Type B pancreatic cell (in vitro differentiated cells): ENCODE measurements around the gene PRKCG. TPM values are rescaled to one million over a fixed set of nuclear protein-coding genes. Genes with fewer than 3 reads are reported as not detected.
A peak's percentile ranks its signal among the peaks of the same experiment; 100 is the strongest.

Experiments used
- DNase-seq: peaks from one replicate; pipeline ENCODE4 v3.0.0; 2021; ENCODE audit warnings: mixed read lengths; ENCODE audit not compliant: unreplicated experiment; ENCODE audit errors: extremely low spot score
- H3K27ac Mint-ChIP-seq: 2 replicates; pipeline ENCODE4 v1.8.0; 2021; ENCODE audit warnings: mild to moderate bottlenecking, mixed read lengths
- H3K27me3 Mint-ChIP-seq: 2 replicates; pipeline ENCODE4 v1.8.0; 2021; ENCODE audit warnings: mixed read lengths
- H3K36me3 Mint-ChIP-seq: 2 replicates; pipeline ENCODE4 v1.8.0; 2021; ENCODE audit warnings: mixed read lengths
- H3K4me1 Mint-ChIP-seq: one replicate; pipeline ENCODE4 v1.8.0; 2021; ENCODE audit warnings: mixed read lengths; ENCODE audit not compliant: unreplicated experiment
- H3K4me3 Mint-ChIP-seq: 2 replicates; pipeline ENCODE4 v1.8.0; 2021; ENCODE audit warnings: mild to moderate bottlenecking, mixed read lengths
- H3K9me3 Mint-ChIP-seq: 2 replicates; pipeline ENCODE4 v1.8.0; 2021; ENCODE audit warnings: mixed read lengths
- total RNA-seq: library from RNA; stranded (reverse); gene quantifications from 2 replicates; pipeline ENCODE4 v1.2.1, GENCODE V29; 2021; ENCODE audit warnings: low replicate concordance
- TF ChIP-seq, protein P1 (sequence below): fragments of 200-600 bp; sonication (generic); conservative IDR thresholded peaks from 2 replicates; pipeline ENCODE4 v1.5.0; 2021; ENCODE audit warnings: antibody characterized with exemption, mild to moderate bottlenecking

PRKCG gene
- total RNA-seq, 1 donor from 2014 or later: 3.1 TPM

DNA sequence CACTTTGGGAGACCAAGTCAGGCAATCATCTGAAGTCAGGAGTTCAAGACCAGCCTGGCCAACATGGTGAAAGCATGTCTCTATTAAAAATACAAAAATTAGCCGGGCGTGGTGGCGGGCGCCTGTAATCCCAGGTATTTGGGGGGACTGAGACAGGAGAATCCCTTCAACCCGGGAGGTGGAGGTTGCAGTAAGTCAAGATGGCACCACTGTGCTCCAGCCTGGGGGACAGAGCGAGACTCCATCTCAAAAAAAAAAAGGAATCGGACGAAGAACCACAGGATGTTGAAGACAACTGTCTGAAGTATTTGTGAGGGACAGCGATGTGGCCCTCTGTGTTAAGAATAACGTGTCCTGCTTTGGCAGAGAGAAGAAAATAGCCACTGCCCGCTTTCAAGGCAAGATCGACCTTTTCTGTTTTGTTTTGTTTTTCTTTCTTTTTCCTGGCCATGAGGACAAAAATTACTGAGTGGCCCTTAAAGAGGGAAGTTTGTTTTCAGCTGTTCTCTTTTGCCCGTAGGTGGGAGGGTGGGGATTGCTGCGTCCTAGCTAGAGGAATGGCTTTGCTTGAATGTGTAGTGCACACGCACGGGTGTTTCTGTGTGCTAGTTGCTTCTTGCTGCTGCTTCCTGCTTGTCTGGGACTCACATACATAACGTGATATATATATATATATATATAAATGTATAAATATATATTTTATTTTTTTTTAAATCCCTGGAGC is 6.2 kb upstream of the PRKCG start:
- H3K4me3 Mint-ChIP-seq: no peak overlapping the region
- no peaks in the 10 kb centered on the region for H3K27me3 Mint-ChIP-seq
- H3K4me1 Mint-ChIP-seq: peaks cover 17% of the 10 kb centered on the region
- no peak for DNase-seq
- H3K9me3 Mint-ChIP-seq: no peaks in the 10 kb centered on the region
- peaks cover 25% of the 10 kb centered on the region for H3K36me3 Mint-ChIP-seq
- H3K27ac Mint-ChIP-seq: no peak overlapping the region
- TF ChIP-seq, protein P1, sequence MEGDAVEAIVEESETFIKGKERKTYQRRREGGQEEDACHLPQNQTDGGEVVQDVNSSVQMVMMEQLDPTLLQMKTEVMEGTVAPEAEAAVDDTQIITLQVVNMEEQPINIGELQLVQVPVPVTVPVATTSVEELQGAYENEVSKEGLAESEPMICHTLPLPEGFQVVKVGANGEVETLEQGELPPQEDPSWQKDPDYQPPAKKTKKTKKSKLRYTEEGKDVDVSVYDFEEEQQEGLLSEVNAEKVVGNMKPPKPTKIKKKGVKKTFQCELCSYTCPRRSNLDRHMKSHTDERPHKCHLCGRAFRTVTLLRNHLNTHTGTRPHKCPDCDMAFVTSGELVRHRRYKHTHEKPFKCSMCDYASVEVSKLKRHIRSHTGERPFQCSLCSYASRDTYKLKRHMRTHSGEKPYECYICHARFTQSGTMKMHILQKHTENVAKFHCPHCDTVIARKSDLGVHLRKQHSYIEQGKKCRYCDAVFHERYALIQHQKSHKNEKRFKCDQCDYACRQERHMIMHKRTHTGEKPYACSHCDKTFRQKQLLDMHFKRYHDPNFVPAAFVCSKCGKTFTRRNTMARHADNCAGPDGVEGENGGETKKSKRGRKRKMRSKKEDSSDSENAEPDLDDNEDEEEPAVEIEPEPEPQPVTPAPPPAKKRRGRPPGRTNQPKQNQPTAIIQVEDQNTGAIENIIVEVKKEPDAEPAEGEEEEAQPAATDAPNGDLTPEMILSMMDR: no peak

DNA sequence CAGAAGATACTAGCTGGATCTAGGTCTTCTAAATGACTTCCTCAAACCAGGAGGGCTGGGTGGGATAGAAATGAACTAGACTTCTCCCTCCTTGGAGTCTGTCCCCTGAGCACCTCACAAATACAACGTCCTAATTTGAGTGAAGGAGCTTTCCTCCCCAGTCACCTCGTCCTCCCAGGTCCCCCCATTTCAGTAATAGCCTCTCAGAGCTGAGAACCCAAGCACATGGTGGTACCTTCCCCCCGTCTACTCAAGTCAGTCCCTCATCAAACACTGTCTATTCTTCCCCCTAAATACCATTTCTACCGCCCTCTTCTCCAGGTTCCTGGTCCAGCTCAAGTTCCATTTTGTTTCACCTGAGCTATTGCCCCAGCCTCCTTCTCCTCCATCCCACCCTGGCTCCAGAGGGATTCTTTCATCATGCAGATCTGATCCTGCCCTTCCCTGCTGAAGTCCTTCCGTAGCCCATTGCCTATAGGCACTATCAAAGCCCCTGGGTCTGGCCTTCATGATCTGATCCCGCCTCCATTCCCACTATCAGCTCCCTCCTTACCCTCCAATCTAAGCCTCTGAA is 5.3 kb upstream of the PRKCG start:
- Mint-ChIP-seq H3K36me3 (peaks cover 18% of the 10 kb centered on the region), H3K9me3 (no peaks in the 10 kb centered on the region), H3K4me3 (peak overlapping the region; percentile 31), H3K27me3 (no peaks in the 10 kb centered on the region), H3K4me1 (peaks cover 10% of the 10 kb centered on the region), H3K27ac (peak overlapping the region; percentile 65)
- TF ChIP-seq, protein P1: no peak
- no peak for DNase-seq

DNA sequence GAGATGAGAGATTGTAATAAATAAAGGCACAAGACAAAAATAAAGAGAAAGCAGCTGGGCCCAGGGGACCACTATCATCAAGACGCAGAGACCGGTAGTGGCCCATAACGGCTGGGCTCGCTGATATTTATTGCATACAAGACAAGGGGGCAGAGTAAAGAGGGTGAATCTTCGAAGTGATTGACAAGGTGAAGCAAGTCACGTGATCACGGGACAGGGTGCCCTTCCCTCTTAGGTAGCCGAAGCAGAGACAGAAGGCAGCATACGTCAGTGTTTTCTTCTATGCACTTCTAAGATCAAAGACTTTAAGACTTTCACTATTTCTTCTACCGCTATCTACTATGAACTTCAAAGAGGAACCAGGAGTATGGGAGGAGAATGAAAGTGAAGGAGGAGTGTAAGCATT is 4.6 kb upstream of the PRKCG start:
- H3K27me3 Mint-ChIP-seq: peaks cover 2% of the 10 kb centered on the region
- peak overlapping the region; percentile 65 for H3K27ac Mint-ChIP-seq
- TF ChIP-seq, protein P1: no peak
- no peaks in the 10 kb centered on the region for H3K9me3 Mint-ChIP-seq
- H3K36me3 Mint-ChIP-seq: peaks cover 18% of the 10 kb centered on the region
- DNase-seq: no peak
- H3K4me3 Mint-ChIP-seq: peak overlapping the region; percentile 31
- H3K4me1 Mint-ChIP-seq: peaks cover 10% of the 10 kb centered on the region

DNA sequence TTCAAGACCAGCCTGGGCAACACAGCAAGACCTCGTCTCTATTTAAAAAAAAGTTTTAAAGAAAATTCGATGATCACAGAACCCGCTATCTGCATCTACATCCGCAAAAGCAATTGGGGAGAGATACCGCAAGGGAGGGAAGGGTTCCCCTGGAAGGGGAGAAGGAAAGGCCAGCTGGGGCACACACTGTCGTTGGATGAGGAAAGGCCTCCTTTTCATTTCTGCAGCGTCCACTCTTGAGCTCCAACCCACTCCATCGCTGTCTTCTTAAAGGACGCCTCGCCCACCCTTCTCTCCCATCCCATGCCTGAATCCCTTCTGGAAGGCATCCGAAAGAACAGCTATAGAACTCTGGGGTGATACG is 3.2 kb upstream of the PRKCG start:
- peaks cover 17% of the 10 kb centered on the region for H3K36me3 Mint-ChIP-seq
- H3K4me1 Mint-ChIP-seq: peaks cover 13% of the 10 kb centered on the region
- H3K4me3 Mint-ChIP-seq: no peak overlapping the region
- DNase-seq: no peak
- no peaks in the 10 kb centered on the region for H3K9me3 Mint-ChIP-seq
- peaks cover 12% of the 10 kb centered on the region for H3K27me3 Mint-ChIP-seq
- peak overlapping the region; percentile 70 for H3K27ac Mint-ChIP-seq
- TF ChIP-seq, protein P1: no peak

DNA sequence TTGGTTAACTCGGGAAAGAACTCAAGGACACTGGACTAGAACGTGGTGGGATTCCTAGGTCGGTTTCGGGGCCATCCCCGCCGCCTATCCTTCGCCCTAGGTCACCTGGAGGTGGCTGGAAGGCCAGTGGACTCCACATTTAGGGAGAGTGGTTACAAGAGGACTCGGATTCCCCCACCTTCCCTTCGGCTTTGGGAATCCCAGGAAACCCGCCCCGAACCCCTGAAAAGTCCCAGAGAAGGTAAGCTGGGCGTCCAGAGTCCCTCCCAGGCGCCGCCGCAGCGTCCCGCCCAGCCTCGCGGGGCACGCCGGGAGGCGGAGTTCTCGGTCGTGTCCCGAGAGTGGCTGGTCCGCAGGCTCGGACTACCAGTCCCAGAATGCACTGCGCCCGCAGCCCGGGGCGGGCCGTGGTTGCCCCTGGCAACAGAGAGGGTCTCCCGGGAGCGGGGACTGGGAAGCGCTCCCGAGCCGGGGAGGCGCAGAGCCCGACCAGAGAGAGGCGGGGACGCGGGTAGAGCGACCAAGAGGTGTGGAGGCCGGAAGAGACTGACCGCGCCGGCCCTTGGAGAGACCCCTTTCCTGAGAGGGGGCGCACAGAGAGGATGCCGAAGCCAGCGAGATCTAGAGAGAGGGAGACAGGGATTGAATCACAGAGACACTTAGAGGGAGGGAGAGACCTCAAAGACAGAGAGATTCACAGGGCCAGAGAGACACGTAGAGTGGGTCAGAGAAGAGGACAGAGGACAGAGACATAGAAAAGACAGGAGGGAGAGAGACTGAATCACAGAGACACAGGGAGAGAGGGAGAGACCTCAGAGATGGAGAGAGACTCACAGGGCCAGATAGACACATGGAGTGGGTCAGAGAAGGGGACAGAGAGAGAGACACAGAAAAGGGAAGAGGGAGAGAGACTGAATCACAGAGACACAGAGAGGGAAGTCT is 2.6 kb upstream of the PRKCG start:
- peaks cover 13% of the 10 kb centered on the region for H3K4me1 Mint-ChIP-seq
- peak; percentile 99 for DNase-seq
- no peak overlapping the region for H3K4me3 Mint-ChIP-seq

More for the DNA sequence above, 2.6 kb upstream of the PRKCG start:
- Mint-ChIP-seq H3K9me3 (no peaks in the 10 kb centered on the region), H3K27ac (peak overlapping the region; percentile 70), H3K36me3 (peaks cover 10% of the 10 kb centered on the region), H3K27me3 (peaks cover 18% of the 10 kb centered on the region)
- TF ChIP-seq, protein P1: no peak
